HG02571 (cell line): ENCODE results near the gene CFAP54.
A peak's percentile ranks its signal among the peaks of the same experiment; 100 is the strongest.
"Not testable (repeated sequence)": the region's sequence is repeated elsewhere in the genome, so short reads cannot be mapped to it uniquely, and the experiment has no call there.

ENCODE experiments used
- ATAC-seq: cut with Tn5 transposase; IDR thresholded peaks from one replicate; pipeline ENCODE4 v1.9.1; 2021; ENCODE audit warnings: mild to moderate bottlenecking, moderate library complexity; ENCODE audit not compliant: unreplicated experiment

The CFAP54 gene

GRCh38 chr12:96510306-96510764, 21.0 kb downstream of the CFAP54 start:
- ATAC-seq: no peak

- no peak for ATAC-seq
Measured at GRCh38 chr12:96513166-96513565, 23.8 kb downstream of the CFAP54 start.

- no peak for ATAC-seq
Measured at GRCh38 chr12:96513681-96514080, 24.3 kb downstream of the CFAP54 start.

- peak; percentile 65 for ATAC-seq
Measured at GRCh38 chr12:96514328-96514727, 25.0 kb downstream of the CFAP54 start.

- peak; percentile 46 for ATAC-seq
Measured at GRCh38 chr12:96516472-96517430, 27.4 kb downstream of the CFAP54 start.

GRCh38 chr12:96520767-96521166, 31.4 kb downstream of the CFAP54 start:
- no peak for ATAC-seq

GRCh38 chr12:96521895-96522682, 32.7 kb downstream of the CFAP54 start:
- ATAC-seq: no peak

GRCh38 chr12:96522690-96523089, 33.3 kb downstream of the CFAP54 start:
- ATAC-seq: no peak

- ATAC-seq: no peak
Measured at GRCh38 chr12:96526110-96526509, 36.7 kb downstream of the CFAP54 start.

GRCh38 chr12:96529912-96530311, 40.5 kb downstream of the CFAP54 start:
- ATAC-seq: no peak

GRCh38 chr12:96534339-96534738, 45.0 kb downstream of the CFAP54 start:
- ATAC-seq: no peak

- ATAC-seq: no peak
Measured at GRCh38 chr12:96548384-96548783, 59.0 kb downstream of the CFAP54 start.

- no peak for ATAC-seq
Measured at GRCh38 chr12:96549341-96549740, 60.0 kb downstream of the CFAP54 start.

- no peak for ATAC-seq
Measured at GRCh38 chr12:96570579-96570978, 81.2 kb downstream of the CFAP54 start.

- ATAC-seq: peak; percentile 90
Measured at GRCh38 chr12:96571101-96571862, 81.9 kb downstream of the CFAP54 start.

GRCh38 chr12:96578526-96579125, 89.2 kb downstream of the CFAP54 start:
- peak; percentile 87 for ATAC-seq

GRCh38 chr12:96585977-96586376, 96.6 kb downstream of the CFAP54 start:
- ATAC-seq: no peak

GRCh38 chr12:96587691-96588090, 98.3 kb downstream of the CFAP54 start:
- no peak for ATAC-seq

- ATAC-seq: no peak
Measured at GRCh38 chr12:96590970-96591369, 101.6 kb downstream of the CFAP54 start.

GRCh38 chr12:96604374-96604773, 115.0 kb downstream of the CFAP54 start:
- ATAC-seq: not testable (repeated sequence)
